Neural cell (in vitro differentiated cells): ENCODE measurements around the gene USP6NL. TPM values are rescaled to one million over a fixed set of nuclear protein-coding genes. Genes with fewer than 3 reads are reported as not detected.

Experiments
- H2AFZ ChIP-seq: fragments of 200-600, 300-800 bp; sonication (generic), shearing (Covaris generic); 2 replicates; pipeline ENCODE4 v1.6.0; 2014; ENCODE audit warnings: low read depth, mild to moderate bottlenecking, antibody characterized with exemption, low read length, moderate library complexity
- H3F3A ChIP-seq: fragments of 200-600 bp; shearing (Covaris generic); 2 replicates; pipeline ENCODE4 v1.6.1; 2016; ENCODE audit warnings: mild to moderate bottlenecking, moderate library complexity, mixed read lengths, antibody characterized with exemption, low read length; ENCODE audit not compliant: insufficient read depth, poor library complexity, severe bottlenecking
- H3K27ac ChIP-seq: fragments of 200-600, 300-800 bp; sonication (generic), shearing (Covaris generic); 2 replicates; pipeline ENCODE4 v1.5.1; 2014; ENCODE audit warnings: mild to moderate bottlenecking, low read length, moderate library complexity
- H3K27me3 ChIP-seq: fragments of 300-800, 200-600 bp; sonication (generic), shearing (Covaris generic); 2 replicates; pipeline ENCODE4 v1.6.0; 2014; ENCODE audit warnings: mild to moderate bottlenecking, low read depth, low read length, moderate library complexity; ENCODE audit not compliant: insufficient read depth
- H3K36me3 ChIP-seq: fragments of 300-800, 200-600 bp; sonication (generic), shearing (Covaris generic); 2 replicates; pipeline ENCODE4 v1.5.1; 2014; ENCODE audit warnings: mild to moderate bottlenecking, antibody characterized with exemption, low read length, moderate library complexity; ENCODE audit not compliant: insufficient read depth
- H3K4me2 ChIP-seq: fragments of 300-800, 200-600 bp; sonication (generic), shearing (Covaris generic); 2 replicates; pipeline ENCODE4 v1.6.0; 2014; ENCODE audit warnings: mild to moderate bottlenecking, low read length
- H3K4me3 ChIP-seq: fragments of 300-800, 200-600 bp; sonication (generic), shearing (Covaris generic); 2 replicates; pipeline ENCODE4 v1.5.1; 2014; ENCODE audit warnings: mild to moderate bottlenecking, low read length, moderate library complexity
- H3K79me2 ChIP-seq: fragments of 200-600 bp; shearing (Covaris generic); replicated peaks from 2 replicates; pipeline ENCODE4 v1.6.0; 2014; ENCODE audit warnings: mild to moderate bottlenecking, low read length, moderate library complexity; ENCODE audit not compliant: insufficient read depth
- H3K9ac ChIP-seq: fragments of 300-800, 200-600 bp; sonication (generic), shearing (Covaris generic); 2 replicates; pipeline ENCODE4 v1.6.1; 2016; ENCODE audit warnings: mild to moderate bottlenecking, low read length, mixed read lengths
- H3K9me2 ChIP-seq: fragments of 200-600 bp; shearing (Covaris generic); 2 replicates; pipeline ENCODE4 v1.6.1; 2016; ENCODE audit warnings: mild to moderate bottlenecking, low read length, mixed read lengths; ENCODE audit not compliant: insufficient read depth
- H3K9me3 ChIP-seq: fragments of 200-600, 300-800 bp; sonication (generic), shearing (Covaris generic); 2 replicates; pipeline ENCODE4 v1.6.1; 2016; ENCODE audit warnings: mild to moderate bottlenecking, mixed run types, low read length, moderate library complexity, mixed read lengths
- H4K20me1 ChIP-seq: fragments of 200-600 bp; shearing (Covaris generic); 2 replicates; pipeline ENCODE4 v1.6.1; 2016; ENCODE audit warnings: mild to moderate bottlenecking, mixed run types; ENCODE audit not compliant: insufficient read depth
- CTCF ChIP-seq: fragments of 450-650 bp; IDR thresholded peaks from 2 replicates; pipeline ENCODE4 v1.5.1; 2014; ENCODE audit warnings: antibody characterized with exemption, mild to moderate bottlenecking, moderate library complexity; ENCODE audit not compliant: poor library complexity, severe bottlenecking
- EP300 ChIP-seq: fragments of 450-650 bp; conservative IDR thresholded peaks from 2 replicates; pipeline ENCODE4 v1.6.1; 2014; ENCODE audit warnings: antibody characterized with exemption, mild to moderate bottlenecking, moderate library complexity; ENCODE audit not compliant: poor library complexity, severe bottlenecking
- EZH2 ChIP-seq: fragments of 200-600, 300-800 bp; shearing (Covaris generic), sonication (generic); IDR thresholded peaks from 2 replicates; pipeline ENCODE4 v1.6.1; 2014; ENCODE audit warnings: antibody characterized with exemption, low read length, borderline replicate concordance, mild to moderate bottlenecking; ENCODE audit not compliant: insufficient read depth, poor library complexity, severe bottlenecking
- MXI1 ChIP-seq: fragments of 450-650 bp; conservative IDR thresholded peaks from 2 replicates; pipeline ENCODE4 v1.6.1; 2014; ENCODE audit warnings: antibody characterized with exemption, mild to moderate bottlenecking; ENCODE audit not compliant: poor library complexity, severe bottlenecking
- POLR2AphosphoS5 ChIP-seq: IDR thresholded peaks from 2 replicates; pipeline ENCODE4 v1.6.1; 2012
- RAD21 ChIP-seq: fragments of 450-650 bp; conservative IDR thresholded peaks from 2 replicates; pipeline ENCODE4 v1.6.1; 2014; ENCODE audit warnings: antibody characterized with exemption, mild to moderate bottlenecking, moderate library complexity
- SMC3 ChIP-seq: fragments of 450-650 bp; conservative IDR thresholded peaks from 2 replicates; pipeline ENCODE4 v1.6.1; 2014; ENCODE audit warnings: antibody characterized with exemption, mild to moderate bottlenecking, moderate library complexity; ENCODE audit not compliant: poor library complexity
- TAF1 ChIP-seq: IDR thresholded peaks from 2 replicates; pipeline ENCODE4 v1.6.1; 2012; ENCODE audit warnings: low read depth
- polyA plus RNA-seq: library from polyadenylated mRNA; depleted of rRNA; stranded (reverse); fragments of >200 nt; gene quantifications from 2 replicates; pipeline ENCODE4 v1.2.3, GENCODE V29; 2014
- TF ChIP-seq, protein P1 (sequence below): IDR thresholded peaks from 2 replicates; pipeline ENCODE4 v1.6.1; 2012; ENCODE audit warnings: borderline replicate concordance

USP6NL gene
- polyA plus RNA-seq, 1 donor from 2014 or later: 39.9 TPM

GRCh38 chr10:11655836-11656235 lies 44.4 kb upstream of the USP6NL start:
- H4K20me1 ChIP-seq: no peaks in the 10 kb centered on the region
- H3K9me2 ChIP-seq: no peaks in the 10 kb centered on the region
- no peak overlapping the region for H3K4me2 ChIP-seq
- no peak overlapping the region for H3K9ac ChIP-seq
- no peak overlapping the region for H2AFZ ChIP-seq
- H3K9me3 ChIP-seq: no peaks in the 10 kb centered on the region
- no peaks in the 10 kb centered on the region for H3F3A ChIP-seq
- H3K36me3 ChIP-seq: no peaks in the 10 kb centered on the region
- TF ChIP-seq EP300: no peak
- no peak for TF ChIP-seq EZH2
- TF ChIP-seq SMC3: no peak
- TF ChIP-seq TAF1: no peak
- TF ChIP-seq CTCF: no peak
- TF ChIP-seq RAD21: no peak
- no peak for TF ChIP-seq POLR2AphosphoS5
- no peak for TF ChIP-seq MXI1
- TF ChIP-seq, protein P1, sequence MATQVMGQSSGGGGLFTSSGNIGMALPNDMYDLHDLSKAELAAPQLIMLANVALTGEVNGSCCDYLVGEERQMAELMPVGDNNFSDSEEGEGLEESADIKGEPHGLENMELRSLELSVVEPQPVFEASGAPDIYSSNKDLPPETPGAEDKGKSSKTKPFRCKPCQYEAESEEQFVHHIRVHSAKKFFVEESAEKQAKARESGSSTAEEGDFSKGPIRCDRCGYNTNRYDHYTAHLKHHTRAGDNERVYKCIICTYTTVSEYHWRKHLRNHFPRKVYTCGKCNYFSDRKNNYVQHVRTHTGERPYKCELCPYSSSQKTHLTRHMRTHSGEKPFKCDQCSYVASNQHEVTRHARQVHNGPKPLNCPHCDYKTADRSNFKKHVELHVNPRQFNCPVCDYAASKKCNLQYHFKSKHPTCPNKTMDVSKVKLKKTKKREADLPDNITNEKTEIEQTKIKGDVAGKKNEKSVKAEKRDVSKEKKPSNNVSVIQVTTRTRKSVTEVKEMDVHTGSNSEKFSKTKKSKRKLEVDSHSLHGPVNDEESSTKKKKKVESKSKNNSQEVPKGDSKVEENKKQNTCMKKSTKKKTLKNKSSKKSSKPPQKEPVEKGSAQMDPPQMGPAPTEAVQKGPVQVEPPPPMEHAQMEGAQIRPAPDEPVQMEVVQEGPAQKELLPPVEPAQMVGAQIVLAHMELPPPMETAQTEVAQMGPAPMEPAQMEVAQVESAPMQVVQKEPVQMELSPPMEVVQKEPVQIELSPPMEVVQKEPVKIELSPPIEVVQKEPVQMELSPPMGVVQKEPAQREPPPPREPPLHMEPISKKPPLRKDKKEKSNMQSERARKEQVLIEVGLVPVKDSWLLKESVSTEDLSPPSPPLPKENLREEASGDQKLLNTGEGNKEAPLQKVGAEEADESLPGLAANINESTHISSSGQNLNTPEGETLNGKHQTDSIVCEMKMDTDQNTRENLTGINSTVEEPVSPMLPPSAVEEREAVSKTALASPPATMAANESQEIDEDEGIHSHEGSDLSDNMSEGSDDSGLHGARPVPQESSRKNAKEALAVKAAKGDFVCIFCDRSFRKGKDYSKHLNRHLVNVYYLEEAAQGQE: no peak
- no peak overlapping the region for H3K4me3 ChIP-seq
- H3K79me2 ChIP-seq: no peaks in the 10 kb centered on the region
- no peaks in the 10 kb centered on the region for H3K27me3 ChIP-seq
- H3K27ac ChIP-seq: no peak overlapping the region

DNA sequence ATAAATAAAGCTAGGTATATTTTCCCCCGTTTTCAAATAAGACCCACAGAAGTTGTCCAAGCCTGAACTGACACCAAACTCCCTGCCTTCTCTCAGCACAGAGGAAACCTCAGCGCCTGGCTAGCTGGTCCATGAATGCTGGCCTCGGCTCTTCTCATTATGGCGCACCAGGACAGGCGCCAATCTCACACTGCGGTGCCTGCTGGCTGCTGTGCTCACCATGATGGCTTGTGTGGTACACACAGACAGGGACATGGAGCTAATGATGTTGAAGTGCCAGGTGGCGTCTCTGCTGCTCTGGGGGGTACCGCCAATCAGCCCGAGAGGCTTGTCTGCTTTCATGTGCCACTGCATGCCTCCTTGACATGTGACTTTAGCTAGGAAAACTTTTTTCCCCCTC lies 43.2 kb upstream of the USP6NL start:
- Histone ChIP-seq H3K9me2 (no peaks in the 10 kb centered on the region), H3K36me3 (no peaks in the 10 kb centered on the region), H4K20me1 (no peaks in the 10 kb centered on the region), H3K79me2 (no peaks in the 10 kb centered on the region), H3K27ac (no peak overlapping the region), H3F3A (no peaks in the 10 kb centered on the region), H3K9ac (no peak overlapping the region), H2AFZ (no peak overlapping the region), H3K27me3 (no peaks in the 10 kb centered on the region), H3K9me3 (no peaks in the 10 kb centered on the region), H3K4me2 (no peak overlapping the region), H3K4me3 (no peak overlapping the region)
- TF ChIP-seq MXI1 (no peak), EZH2 (no peak), POLR2AphosphoS5 (no peak), EP300 (no peak), RAD21 (no peak), TAF1 (no peak), SMC3 (no peak), CTCF (no peak)
- TF ChIP-seq, protein P1: no peak
